NCI-H526 treated with DMSO at 0.1 percent for 48 hours (cell line): ENCODE measurements around the gene JAML.
A peak's percentile ranks its signal among the peaks of the same experiment; 100 is the strongest.

Source experiments
- DNase-seq: peaks from one replicate; lab custom pipeline; 2025; lab: John Stamatoyannopoulos, UW

The JAML gene

GRCh38 chr11:118239509-118240205 is 14.8 kb upstream of the JAML start:
- DNase-seq: no peak

- DNase-seq: no peak
These were observed 14.1 kb upstream of the JAML start for GRCh38 chr11:118238929-118239328.

- DNase-seq: no peak
These were observed 13.6 kb upstream of the JAML start for GRCh38 chr11:118238421-118238820.

GRCh38 chr11:118236170-118236569 is 11.4 kb upstream of the JAML start:
- DNase-seq: no peak

- no peak for DNase-seq
These were observed 10.0 kb upstream of the JAML start for GRCh38 chr11:118234833-118235232.

GRCh38 chr11:118233850-118234249 is 9.0 kb upstream of the JAML start:
- no peak for DNase-seq

GRCh38 chr11:118233377-118233776 is 8.6 kb upstream of the JAML start:
- no peak for DNase-seq

- DNase-seq: no peak
These were observed 7.8 kb upstream of the JAML start for GRCh38 chr11:118232659-118233058.

- DNase-seq: no peak
These were observed 6.7 kb upstream of the JAML start for GRCh38 chr11:118231461-118231860.

GRCh38 chr11:118230088-118230487 is 5.3 kb upstream of the JAML start:
- no peak for DNase-seq

GRCh38 chr11:118229274-118229847 is 4.5 kb upstream of the JAML start:
- DNase-seq: no peak

- DNase-seq: no peak
These were observed 3.3 kb upstream of the JAML start for GRCh38 chr11:118227865-118228785.

- no peak for DNase-seq
These were observed 2.0 kb upstream of the JAML start for GRCh38 chr11:118226781-118227180.

GRCh38 chr11:118226296-118226695 is 1.5 kb upstream of the JAML start:
- no peak for DNase-seq

GRCh38 chr11:118223992-118224391 is 819 bp downstream of the JAML start:
- DNase-seq: no peak

GRCh38 chr11:118223570-118223969 is 1.2 kb downstream of the JAML start:
- no peak for DNase-seq

GRCh38 chr11:118222437-118222836 is 2.4 kb downstream of the JAML start:
- DNase-seq: no peak

- DNase-seq: no peak
These were observed 3.4 kb downstream of the JAML start for GRCh38 chr11:118221419-118221818.

- DNase-seq: no peak
These were observed 5.1 kb downstream of the JAML start for GRCh38 chr11:118219732-118220131.

- DNase-seq: peak; percentile 96
These were observed 5.6 kb downstream of the JAML start for GRCh38 chr11:118219244-118219643.

- DNase-seq: no peak
These were observed 7.2 kb downstream of the JAML start for GRCh38 chr11:118217575-118217974.

- no peak for DNase-seq
These were observed 8.0 kb downstream of the JAML start for GRCh38 chr11:118216621-118217481.
